Activated CD8-positive, alpha-beta T cell treated with anti-CD3 and anti-CD28 coated beads for 36 hours (primary cell): ENCODE data around the gene IL26. TPM values are rescaled to one million over a fixed set of nuclear protein-coding genes. Genes with fewer than 3 reads are reported as not detected.

Experiments
- ATAC-seq: fragments of 200-7000 bp; cut with Tn5 transposase; one replicate; pipeline ENCODE4 v1.10.0; 2021; ENCODE audit warnings: mild to moderate bottlenecking, moderate library complexity
- CTCF ChIA-PET: fragments of 350-600 bp; sonication (Branson Sonifier 250); formaldehyde crosslinking; loops from one replicate; lab custom pipeline; 2021; ENCODE audit warnings: antibody characterized with exemption; lab: Charles Lee
- POLR2A ChIA-PET: fragments of 350-600 bp; sonication (Branson Sonifier 250); formaldehyde crosslinking; loops from one replicate; lab custom pipeline; 2021; ENCODE audit warnings: antibody characterized with exemption; lab: Charles Lee
- DNase-seq: peaks from one replicate; pipeline ENCODE4 v3.0.0-alpha.2; 2020
- H3K27ac Mint-ChIP-seq: one replicate; pipeline ENCODE4 v1.8.0; 2021; ENCODE audit warnings: mild to moderate bottlenecking, mixed read lengths
- H3K27me3 Mint-ChIP-seq: one replicate; pipeline ENCODE4 v1.8.0; 2021; ENCODE audit warnings: mixed read lengths
- H3K36me3 Mint-ChIP-seq: one replicate; pipeline ENCODE4 v1.8.0; 2021; ENCODE audit warnings: low read depth, mixed read lengths
- H3K4me1 Mint-ChIP-seq: one replicate; pipeline ENCODE4 v1.8.0; 2021; ENCODE audit warnings: low read depth, mixed read lengths
- H3K4me3 Mint-ChIP-seq: one replicate; pipeline ENCODE4 v1.8.0; 2021; ENCODE audit warnings: mild to moderate bottlenecking, moderate library complexity, mixed read lengths
- H3K9me3 Mint-ChIP-seq: one replicate; pipeline ENCODE4 v1.8.0; 2021; ENCODE audit warnings: mixed read lengths
- CTCF ChIP-seq: fragments of 200-600 bp; IDR thresholded peaks from one replicate; pipeline ENCODE4 v1.8.0; 2022; ENCODE audit warnings: antibody characterized with exemption, mild to moderate bottlenecking
- intact Hi-C: fragments of 100-400 bp; cut with micrococcal nuclease; formaldehyde crosslinking; loops from one replicate; pipeline ENCODE4 v1.10.0; 2022
- total RNA-seq, 2 experiments: library from RNA; stranded (reverse); gene quantifications; one replicate each; pipeline ENCODE4 v1.2.3, GENCODE V29; 2021

The IL26 gene
- total RNA-seq, 2 experiments from 2014 or later = not detected

DNA sequence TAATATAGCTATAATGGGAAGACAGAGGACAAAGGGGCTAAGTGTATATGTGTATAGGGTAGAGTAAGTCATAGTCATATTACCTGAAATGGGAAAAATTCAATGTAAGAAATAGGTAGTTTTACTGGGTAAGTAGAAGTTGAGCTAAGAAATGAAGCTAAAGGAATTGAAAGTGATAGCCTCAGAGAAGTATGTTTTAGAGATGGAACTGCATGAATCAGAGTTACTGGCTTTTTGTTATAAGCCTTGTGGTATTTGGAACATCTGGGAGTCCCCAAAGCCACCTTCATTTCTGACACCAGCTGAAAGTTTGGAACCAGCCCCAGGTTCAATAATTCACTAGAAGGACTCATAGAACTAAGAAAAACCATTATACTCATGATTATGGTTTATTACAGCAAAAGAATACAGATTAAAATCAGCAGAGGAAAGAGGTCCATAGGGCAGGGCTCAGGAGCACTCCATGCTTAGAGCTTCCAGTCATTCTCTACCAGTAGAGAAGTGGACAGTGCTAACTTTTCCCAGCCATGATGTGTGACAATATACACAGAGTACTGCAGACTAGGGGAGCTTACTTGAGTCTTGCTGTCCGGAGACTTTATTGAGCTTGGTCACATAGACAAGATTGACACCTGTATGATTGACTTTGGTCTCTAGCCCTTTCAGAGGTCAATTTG is 56.3 kb downstream of the IL26 start:
- peak; percentile 24 for ATAC-seq
- POLR2A ChIA-PET = interaction anchor here (1.0 kb wide), 1 partner anchor 49 kb away, joined by 3 read pairs; no protein-coding TSS in a partner anchor

DNA sequence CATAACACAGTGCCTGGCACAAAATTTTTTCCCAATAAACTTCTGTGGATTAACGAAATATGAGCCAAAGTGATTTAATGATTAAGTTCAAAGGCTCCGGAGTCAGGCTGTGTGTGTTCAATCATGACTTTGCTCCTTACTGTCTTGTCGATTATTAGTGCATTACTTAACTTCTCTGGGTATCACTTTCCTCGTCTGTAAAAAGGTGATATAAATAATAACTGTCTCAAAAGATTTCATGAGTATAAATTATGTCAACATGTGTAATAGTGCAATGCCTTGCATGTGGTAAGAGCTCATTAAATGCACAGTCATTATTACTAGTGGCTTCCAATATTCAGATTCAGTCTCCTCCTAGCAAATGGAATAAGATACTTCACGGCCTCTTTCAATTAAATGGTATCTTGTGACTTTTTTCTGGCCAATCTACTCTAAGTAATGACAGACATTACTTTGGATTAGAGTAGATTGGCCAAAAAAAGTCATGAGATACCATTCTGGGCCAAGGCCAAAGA is 59.2 kb downstream of the IL26 start:
- H3K4me3 Mint-ChIP-seq = no peak overlapping the region
- H3K9me3 Mint-ChIP-seq = no peaks in the 10 kb centered on the region
- DNase-seq = no peak
- CTCF ChIA-PET = no interaction called here
- no peak for ATAC-seq
- H3K4me1 Mint-ChIP-seq = peaks cover 33% of the 10 kb centered on the region
- H3K27me3 Mint-ChIP-seq = no peaks in the 10 kb centered on the region
- no peak for TF ChIP-seq CTCF
- H3K27ac Mint-ChIP-seq = no peak overlapping the region
- H3K36me3 Mint-ChIP-seq = no peaks in the 10 kb centered on the region
- POLR2A ChIA-PET = no interaction called here
- intact Hi-C loops = no loop called here

More for the DNA sequence above, 56.3 kb downstream of the IL26 start:
- no peak for DNase-seq
- TF ChIP-seq CTCF = no peak
- Mint-ChIP-seq H3K27me3 (no peaks in the 10 kb centered on the region), H3K36me3 (peaks cover 1% of the 10 kb centered on the region), H3K27ac (no peak overlapping the region), H3K4me3 (no peak overlapping the region), H3K4me1 (peaks cover 29% of the 10 kb centered on the region), H3K9me3 (peaks cover under 1% of the 10 kb centered on the region)
- CTCF ChIA-PET = interaction anchor here (1.1 to 3.0 kb wide), 3 partner anchors 12 to 54 kb away, joined by 3 to 25 read pairs (median 6); partner anchors contain the start of gene IFNG
- intact Hi-C loops = no loop called here

DNA sequence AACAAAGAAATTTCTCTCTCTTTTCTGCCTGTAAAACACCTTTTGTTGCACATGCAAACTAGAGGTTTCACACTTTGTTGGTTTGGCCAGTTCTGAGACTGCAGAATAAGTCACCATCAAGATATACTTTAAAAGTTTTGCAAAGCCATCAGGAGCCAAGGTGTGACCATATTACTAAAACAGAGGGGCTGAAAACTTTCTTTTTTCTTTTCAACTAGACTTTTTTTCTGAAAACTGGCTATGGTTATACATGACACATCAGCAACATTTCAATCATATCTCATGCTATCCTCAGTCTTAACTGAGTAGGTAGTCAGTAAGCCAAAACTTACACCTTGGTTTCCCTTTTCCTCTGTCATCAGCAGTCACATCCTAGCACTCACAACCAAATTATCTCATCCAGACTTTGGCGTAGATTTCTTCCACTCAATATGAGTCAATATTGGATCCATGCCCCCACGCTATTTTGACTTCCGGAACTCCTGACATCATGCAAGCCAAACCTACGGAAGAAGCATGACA is 62.0 kb downstream of the IL26 start:
- peaks cover 36% of the 10 kb centered on the region for H3K4me1 Mint-ChIP-seq
- ChIA-PET POLR2A (interaction anchor here (1.0 kb wide), 1 partner anchor 37 kb away, joined by 4 read pairs; no protein-coding TSS in a partner anchor), CTCF (interaction anchor here (0.7 to 0.9 kb wide), 2 partner anchors 43 to 99 kb away, joined by 3 read pairs; no protein-coding TSS in a partner anchor)
- H3K27me3 Mint-ChIP-seq = no peaks in the 10 kb centered on the region
- H3K9me3 Mint-ChIP-seq = no peaks in the 10 kb centered on the region
- DNase-seq (no peak), ATAC-seq (peak; percentile 79)
- no peak overlapping the region for H3K4me3 Mint-ChIP-seq
- TF ChIP-seq CTCF = no peak
- no peaks in the 10 kb centered on the region for H3K36me3 Mint-ChIP-seq
- peak overlapping the region; percentile 52 for H3K27ac Mint-ChIP-seq
- intact Hi-C loops = no loop called here

DNA sequence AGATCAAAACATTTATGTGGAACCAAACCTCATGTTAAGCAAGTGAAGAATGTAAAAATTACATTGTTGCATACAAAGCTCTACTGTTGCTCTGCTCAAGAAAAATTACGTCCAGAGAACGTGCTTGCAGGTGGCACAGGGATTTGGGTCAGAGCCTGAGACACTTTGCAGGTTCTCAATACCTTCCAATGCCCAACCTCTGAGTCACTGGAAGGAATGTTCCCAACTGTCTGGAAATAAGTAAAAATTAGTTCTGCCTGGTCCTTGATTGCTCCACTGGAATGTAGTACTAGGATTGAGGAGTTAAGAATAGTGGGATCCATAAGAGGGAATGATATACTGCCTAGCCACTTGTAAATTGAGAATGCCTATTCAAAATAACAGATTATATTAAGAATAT is 63.2 kb downstream of the IL26 start:
- Mint-ChIP-seq H3K9me3 (no peaks in the 10 kb centered on the region), H3K27me3 (no peaks in the 10 kb centered on the region)
- CTCF ChIA-PET = interaction anchor here (0.7 to 1.0 kb wide), 4 partner anchors 14 to 827 kb away, joined by 3 read pairs; no protein-coding TSS in a partner anchor

More for the DNA sequence above, 63.2 kb downstream of the IL26 start:
- Mint-ChIP-seq H3K36me3 (peaks cover 9% of the 10 kb centered on the region), H3K4me1 (peaks cover 45% of the 10 kb centered on the region), H3K4me3 (no peak overlapping the region), H3K27ac (no peak overlapping the region)
- TF ChIP-seq CTCF = no peak
- intact Hi-C loops = no loop called here
- POLR2A ChIA-PET = interaction anchor here (1.0 kb wide), 1 partner anchor 43 kb away, joined by 3 read pairs; no protein-coding TSS in a partner anchor
- no peak for ATAC-seq
- DNase-seq = no peak
